Kidney (tissue), 14 donors: Measurements from ENCODE around the gene UGT2B17. TPM values are rescaled to one million over a fixed set of nuclear protein-coding genes. Genes with fewer than 3 reads are reported as not detected.
"Not testable (repeated sequence)": the region's sequence is repeated elsewhere in the genome, so short reads cannot be mapped to it uniquely, and the experiment has no call there.

ENCODE experiments used
- DNase-seq, 5 donors: peaks; one replicate each; pipeline ENCODE4 v3.0.0-alpha.2; 2013 to 2020
- FAIRE-seq: peaks from 2 replicates; lab custom pipeline; 2012; peaks lifted over from hg19 to GRCh38; lab: Jason Lieb, UNC
- H3K27ac ChIP-seq, 2 donors: one replicate each; pipeline ENCODE4 v1.7.0; 2013; ENCODE audit warnings: low read depth in 2 of 2, low read length in 2 of 2, inconsistent platforms in 1 of 2
- H3K27me3 ChIP-seq: one replicate; pipeline ENCODE4 v1.7.1; 2013; ENCODE audit warnings: low read length, inconsistent platforms; ENCODE audit not compliant: control insufficient read depth, insufficient read depth
- H3K36me3 ChIP-seq, 3 donors: one replicate each; pipeline versions ENCODE4 v1.7.0 to v1.7.1; 2013; ENCODE audit warnings: low read length in 3 of 3, control low read depth in 1 of 3, inconsistent platforms in 1 of 3; ENCODE audit not compliant: insufficient read depth in 3 of 3, control insufficient read depth in 2 of 3
- H3K4me1 ChIP-seq, 3 donors: one replicate each; pipeline versions ENCODE4 v1.7.0 to v1.7.1; 2013; ENCODE audit warnings: low read length in 3 of 3, inconsistent platforms in 1 of 3, low read depth in 1 of 3; ENCODE audit not compliant: control insufficient read depth in 2 of 3, insufficient read depth in 2 of 3
- H3K4me3 ChIP-seq, 3 donors: one replicate each; pipeline versions ENCODE4 v1.7.0 to v1.8.1; 2013; ENCODE audit warnings: low read length in 3 of 3, control low read depth in 1 of 3, inconsistent platforms in 1 of 3
- H3K9ac ChIP-seq, 3 donors: one replicate each; pipeline versions ENCODE4 v1.7.0 to v1.7.1; 2013; ENCODE audit warnings: low read length in 3 of 3, control low read depth in 1 of 3, inconsistent platforms in 1 of 3
- H3K9me3 ChIP-seq, 3 donors: one replicate each; pipeline versions ENCODE4 v1.7.0 to v1.7.1; 2013; ENCODE audit warnings: low read length in 3 of 3, control low read depth in 1 of 3, inconsistent platforms in 1 of 3; ENCODE audit not compliant: control insufficient read depth in 2 of 3, insufficient read depth in 1 of 3
- intact Hi-C: fragments of 100-400 bp; cut with DNase I; formaldehyde crosslinking; loops from one replicate; pipeline ENCODE4 v1.11.1; 2022
- polyA plus RNA-seq: library from polyadenylated mRNA; stranded (reverse); fragments of 350-450 nt; fragmentation: Illumina TruSeq; extraction: RNeasy Lipid Tissue Mini Kit (QIAGEN cat#74804); gene quantifications from one replicate; pipeline ENCODE4 v1.2.3, GENCODE V29; 2014; ENCODE audit warnings: low read depth, low replicate concordance; ENCODE audit not compliant: insufficient read depth
- total RNA-seq: library from RNA; stranded (reverse); fragmentation: NEBNext Ultra II Directional; extraction: Animal tissue kit (Norgen Biotek cat#: 25700); gene quantifications from one replicate; pipeline ENCODE4 v1.2.1, GENCODE V29; 2021
- TF ChIP-seq, protein P1 (sequence below): IDR thresholded peaks from 3 replicates; pipeline ENCODE4 v1.5.1; 2012; ENCODE audit warnings: mild to moderate bottlenecking, moderate library complexity, borderline replicate concordance; ENCODE audit not compliant: insufficient read depth; ENCODE audit errors: extremely low read depth
- donor health status: control.
- donor health status: control.
- donor health status: control.
- donor health status: control.
- donor health status: control.
- donor health status: DM: yes; HTN: yes; CAD: no.
- donor health status: Normal renal cell carcinoma (clear cell type).

Gene UGT2B17
- total and polyA plus RNA-seq, 2 donors from 2014 or later = 0.38 TPM; not detected in 1

DNA sequence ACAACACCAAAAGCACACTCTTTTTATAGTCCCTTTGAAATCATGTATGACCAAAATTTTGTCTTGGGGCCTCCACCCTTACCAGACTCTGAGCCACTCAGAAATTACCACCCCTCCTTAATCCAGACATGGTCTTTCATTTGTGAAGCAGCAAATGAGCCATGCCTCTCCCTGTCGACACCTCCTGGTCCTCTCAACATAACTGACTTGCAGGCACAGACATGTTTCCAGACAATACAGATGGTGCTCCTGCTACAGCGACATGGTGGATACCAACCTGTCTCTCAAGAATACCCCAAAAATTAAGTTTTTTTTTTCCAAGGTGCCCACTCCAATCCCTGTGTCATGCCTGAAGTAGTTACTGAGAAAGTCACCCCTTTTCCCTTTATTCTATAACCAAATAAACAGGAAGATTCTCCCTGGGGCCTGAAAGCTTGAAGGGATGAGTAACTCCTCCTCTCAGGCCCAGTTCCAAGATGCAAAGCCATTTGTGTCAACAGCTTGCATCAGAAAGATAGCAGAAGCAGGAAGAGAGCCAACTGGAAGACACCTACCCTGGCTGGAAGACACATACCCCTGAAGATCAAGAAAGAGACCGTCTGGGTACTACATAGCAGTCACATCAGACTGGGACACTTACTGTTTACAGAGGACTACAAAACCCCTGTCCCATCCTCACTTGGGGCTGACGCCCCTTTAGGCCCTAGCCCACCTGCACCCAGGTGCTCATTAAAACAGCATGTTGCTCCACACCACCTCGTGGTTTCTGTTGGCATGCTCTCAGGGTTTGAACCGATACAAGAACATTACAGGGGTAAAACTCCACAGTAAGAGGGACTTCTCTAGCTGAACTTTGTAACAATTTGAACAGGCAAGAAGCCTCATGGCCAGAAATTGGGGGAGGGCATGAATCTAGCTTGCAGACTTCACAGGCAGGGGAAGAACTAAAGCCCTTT, 5.5 kb upstream of the UGT2B17 start:
- no peaks in the 10 kb centered on the region for H3K27me3 ChIP-seq
- no peak overlapping the region for H3K9ac ChIP-seq
- intact Hi-C loops = no loop called here
- no peaks in the 10 kb centered on the region for H3K36me3 ChIP-seq
- no peak for FAIRE-seq
- H3K4me3 ChIP-seq = no peak overlapping the region
- no peaks in the 10 kb centered on the region for H3K9me3 ChIP-seq
- H3K4me1 ChIP-seq = no peaks in the 10 kb centered on the region
- DNase-seq = no peak
- H3K27ac ChIP-seq = no peak overlapping the region
- TF ChIP-seq, protein P1, sequence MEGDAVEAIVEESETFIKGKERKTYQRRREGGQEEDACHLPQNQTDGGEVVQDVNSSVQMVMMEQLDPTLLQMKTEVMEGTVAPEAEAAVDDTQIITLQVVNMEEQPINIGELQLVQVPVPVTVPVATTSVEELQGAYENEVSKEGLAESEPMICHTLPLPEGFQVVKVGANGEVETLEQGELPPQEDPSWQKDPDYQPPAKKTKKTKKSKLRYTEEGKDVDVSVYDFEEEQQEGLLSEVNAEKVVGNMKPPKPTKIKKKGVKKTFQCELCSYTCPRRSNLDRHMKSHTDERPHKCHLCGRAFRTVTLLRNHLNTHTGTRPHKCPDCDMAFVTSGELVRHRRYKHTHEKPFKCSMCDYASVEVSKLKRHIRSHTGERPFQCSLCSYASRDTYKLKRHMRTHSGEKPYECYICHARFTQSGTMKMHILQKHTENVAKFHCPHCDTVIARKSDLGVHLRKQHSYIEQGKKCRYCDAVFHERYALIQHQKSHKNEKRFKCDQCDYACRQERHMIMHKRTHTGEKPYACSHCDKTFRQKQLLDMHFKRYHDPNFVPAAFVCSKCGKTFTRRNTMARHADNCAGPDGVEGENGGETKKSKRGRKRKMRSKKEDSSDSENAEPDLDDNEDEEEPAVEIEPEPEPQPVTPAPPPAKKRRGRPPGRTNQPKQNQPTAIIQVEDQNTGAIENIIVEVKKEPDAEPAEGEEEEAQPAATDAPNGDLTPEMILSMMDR = no peak

DNA sequence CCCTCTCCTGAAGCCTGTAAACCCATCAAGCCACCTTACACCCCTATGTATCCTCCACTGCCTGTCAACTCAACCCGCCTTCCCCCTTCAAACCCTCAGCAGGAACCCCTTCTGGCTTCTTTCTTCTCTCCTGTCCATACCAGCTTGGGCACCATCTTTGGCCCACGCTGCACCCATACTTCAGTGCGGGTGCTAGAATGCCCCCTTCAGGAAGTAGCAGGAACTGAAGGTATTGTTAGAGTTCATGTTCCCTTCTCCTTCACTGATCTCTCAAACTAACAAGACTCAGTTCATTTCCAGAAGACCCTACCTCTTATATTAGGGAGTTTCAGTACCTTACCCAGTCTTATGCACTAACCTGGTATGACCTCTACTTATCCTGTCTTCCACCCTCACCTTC, 1.5 kb upstream of the UGT2B17 start:
- TF ChIP-seq, protein P1 = no peak
- H3K4me1 ChIP-seq = no peaks in the 10 kb centered on the region
- no peaks in the 10 kb centered on the region for H3K36me3 ChIP-seq
- intact Hi-C loops = no loop called here
- DNase-seq = no peak
- no peak overlapping the region for H3K27ac ChIP-seq
- H3K9ac ChIP-seq = no peak overlapping the region
- H3K27me3 ChIP-seq = no peaks in the 10 kb centered on the region
- no peak overlapping the region for H3K4me3 ChIP-seq
- H3K9me3 ChIP-seq = no peaks in the 10 kb centered on the region
- FAIRE-seq = no peak

DNA sequence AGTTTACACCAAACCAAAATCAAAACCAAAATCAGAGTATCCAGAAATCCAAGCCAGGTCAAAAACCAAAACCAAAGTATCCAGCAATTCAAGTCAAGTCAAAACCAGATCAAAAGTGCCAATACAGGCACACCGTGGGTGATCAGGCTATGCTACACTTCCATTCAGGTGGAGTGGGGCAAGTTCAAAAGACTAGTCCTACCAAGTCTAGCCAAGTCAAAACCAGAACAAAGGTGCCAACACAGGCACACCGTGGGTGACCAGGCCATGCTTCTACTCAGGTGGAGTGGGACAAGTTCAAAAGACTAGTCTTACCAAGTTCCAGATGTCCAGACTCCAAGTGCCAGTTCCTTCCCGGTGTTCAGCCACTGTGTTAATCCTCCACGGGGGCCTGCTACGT, 486 bp downstream of the UGT2B17 start:
- DNase-seq, H3K27me3 ChIP-seq, H3K4me1 ChIP-seq, intact Hi-C loops, H3K36me3 ChIP-seq, H3K9ac ChIP-seq, FAIRE-seq, H3K9me3 ChIP-seq, H3K27ac ChIP-seq, H3K4me3 ChIP-seq: not testable (repeated sequence)

DNA sequence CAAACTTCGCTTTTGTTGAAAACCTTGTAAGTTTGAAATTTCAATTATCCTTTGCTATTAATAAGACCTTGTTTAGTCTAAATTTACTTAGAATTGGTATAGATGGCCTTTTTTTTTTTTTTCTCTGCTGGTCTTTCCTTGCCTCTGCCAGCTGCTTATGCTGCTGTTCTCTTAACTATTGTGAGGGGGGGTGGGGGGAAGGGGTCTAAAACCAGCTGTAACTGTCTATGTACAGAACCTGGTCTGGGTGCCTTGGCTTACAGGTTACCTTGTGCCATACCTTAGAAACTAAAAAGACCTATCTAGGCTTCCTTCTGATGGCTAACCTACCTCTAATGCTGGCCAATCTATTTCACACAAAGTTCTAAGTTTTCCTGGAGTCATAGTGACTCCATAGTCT, 1.0 kb downstream of the UGT2B17 start:
- no peak for DNase-seq
- Histone ChIP-seq H3K4me1 (no peaks in the 10 kb centered on the region), H3K36me3 (no peaks in the 10 kb centered on the region), H3K4me3 (no peak overlapping the region), H3K27ac (no peak overlapping the region), H3K9ac (no peak overlapping the region), H3K27me3 (no peaks in the 10 kb centered on the region), H3K9me3 (no peaks in the 10 kb centered on the region)
- no peak for FAIRE-seq
- TF ChIP-seq, protein P1 = no peak
- intact Hi-C loops = no loop called here
